ENCODE results near the gene DNHD1.
"Not testable (repeated sequence)": the region's sequence is repeated elsewhere in the genome, so short reads cannot be mapped to it uniquely, and the experiment has no call there.

Gene DNHD1

DNA sequence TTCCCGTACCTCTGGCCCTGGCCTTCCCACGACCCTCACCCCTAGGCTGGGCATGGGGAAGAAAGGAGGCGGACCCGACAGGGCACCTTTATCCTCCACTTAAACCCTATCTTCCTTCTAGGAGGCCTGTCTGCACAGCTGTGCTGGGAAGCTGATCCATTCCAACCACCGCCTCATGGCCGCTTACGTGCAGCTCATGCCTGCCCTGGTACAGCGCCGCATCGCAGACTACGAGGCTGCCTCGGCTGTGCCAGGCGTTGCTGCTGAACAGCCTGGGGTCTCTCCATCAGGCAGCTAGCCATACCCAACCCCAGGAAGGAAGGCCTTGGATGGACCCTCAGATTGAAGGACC is 15.2 kb upstream of the DNHD1 start:
- no peak for DNase-seq

DNA sequence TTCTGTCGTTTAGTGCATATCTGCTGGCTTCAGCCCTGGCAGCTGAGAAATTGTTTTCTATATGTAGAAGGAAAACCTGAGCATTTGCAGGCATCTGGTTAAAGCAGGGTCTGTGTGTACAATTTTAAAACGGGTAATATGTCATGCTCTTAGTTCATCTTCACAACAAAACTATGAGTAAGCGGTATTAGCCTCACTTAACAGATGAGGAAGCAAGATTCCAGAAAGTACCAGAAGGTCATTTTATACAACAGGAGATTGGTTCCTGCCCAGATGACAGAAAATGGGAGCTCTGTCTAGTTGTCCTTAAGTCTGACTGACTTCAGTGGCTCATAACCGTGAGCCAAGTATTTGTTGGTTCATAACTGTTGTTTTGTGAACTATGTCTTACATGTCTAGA is 14.6 kb upstream of the DNHD1 start:
- no peak for DNase-seq

DNA sequence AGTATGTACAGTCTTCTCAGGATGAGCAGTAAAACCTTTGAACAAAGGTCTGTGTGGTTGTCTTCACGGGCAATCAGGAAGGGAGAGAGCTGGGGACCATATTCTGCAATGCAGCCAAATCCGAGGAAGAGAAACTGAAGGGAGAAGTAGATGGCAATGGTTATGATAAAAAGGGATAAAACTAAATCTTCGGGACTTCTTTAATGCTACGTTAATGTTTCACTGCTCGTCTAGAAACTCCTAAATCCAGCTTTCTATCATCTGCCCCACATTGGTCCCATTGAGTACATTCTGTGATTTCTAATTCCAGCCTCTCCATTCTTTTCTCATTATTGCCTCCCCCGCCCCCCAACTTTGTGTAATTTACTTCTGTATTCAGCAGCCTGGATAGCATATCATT is 14.1 kb upstream of the DNHD1 start:
- no peak for DNase-seq

DNA sequence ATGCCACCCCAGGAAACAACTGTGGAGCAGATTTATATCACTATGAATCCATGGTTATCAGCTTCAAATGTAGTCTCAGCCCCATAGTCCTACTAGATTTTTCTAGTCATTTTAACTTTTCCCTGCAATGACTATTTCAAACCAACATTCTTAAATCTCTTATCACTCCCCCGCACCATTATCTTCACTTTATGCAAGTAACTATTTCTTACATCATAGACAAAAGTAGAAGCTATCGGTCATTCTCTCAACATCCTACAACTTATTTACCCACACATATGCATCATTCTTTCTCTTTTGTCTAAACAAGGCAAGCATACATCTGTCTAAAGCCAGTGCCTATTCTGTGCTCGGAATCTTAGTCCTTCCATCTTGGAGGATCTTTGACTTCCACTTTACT is 11.4 kb upstream of the DNHD1 start:
- no peak for DNase-seq

DNA sequence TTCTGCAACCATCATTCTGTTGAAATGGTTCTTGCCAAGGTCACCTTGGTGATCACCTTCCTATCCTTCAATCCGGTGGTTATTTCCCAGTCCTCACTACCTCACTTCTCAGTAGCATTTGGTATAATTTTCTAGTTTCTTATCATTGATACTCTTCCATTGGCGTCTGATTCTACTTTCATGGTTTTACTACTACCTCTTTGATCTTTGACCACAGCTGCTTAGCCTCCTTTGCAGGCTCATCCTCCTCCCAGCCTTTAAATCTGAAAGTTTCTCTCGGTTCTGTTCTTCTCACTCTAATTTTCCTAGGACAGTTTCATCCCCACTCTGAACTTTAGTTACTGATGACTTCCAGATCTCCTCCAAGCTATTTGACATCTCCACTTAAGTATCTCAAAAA is 10.8 kb upstream of the DNHD1 start:
- no peak for DNase-seq

DNA sequence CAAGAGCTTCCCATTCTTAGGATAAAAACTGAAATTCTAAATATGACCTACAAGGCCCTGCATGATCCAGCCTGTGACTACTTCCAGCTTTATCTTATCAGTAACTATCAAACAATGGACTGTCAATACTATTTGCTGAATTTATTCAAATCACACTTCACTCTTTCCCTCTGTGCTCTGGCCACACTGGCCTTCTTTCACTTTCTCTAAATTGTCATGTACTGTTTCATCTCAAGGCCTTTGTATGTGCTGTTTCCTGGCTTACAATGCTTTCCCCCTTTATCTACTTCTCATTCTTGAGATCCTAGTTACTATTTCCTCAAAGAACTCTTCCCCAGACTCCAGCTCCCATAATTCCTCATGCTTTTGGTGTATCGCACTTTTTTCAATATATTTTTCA is 10.1 kb upstream of the DNHD1 start:
- DNase-seq, result no peak

DNA sequence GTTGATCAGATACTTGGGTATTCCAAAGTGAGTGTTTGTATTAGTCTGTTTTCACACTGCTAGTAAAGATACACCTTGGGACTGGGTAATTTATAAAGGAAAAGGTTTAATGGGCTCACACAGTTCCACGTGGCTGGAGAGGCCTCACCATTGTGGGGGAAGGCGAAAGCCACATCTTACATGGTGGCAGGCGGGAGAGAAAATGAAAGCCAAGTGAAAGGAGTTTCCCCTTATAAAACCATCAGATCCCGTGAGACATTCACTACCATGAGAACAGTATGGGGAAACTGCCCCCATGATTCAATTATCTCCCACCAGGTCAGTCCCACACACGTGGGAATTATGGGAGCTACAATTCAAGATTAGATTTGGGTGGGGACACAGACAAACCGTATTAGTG is 8.7 kb upstream of the DNHD1 start:
- no peak for DNase-seq

DNA sequence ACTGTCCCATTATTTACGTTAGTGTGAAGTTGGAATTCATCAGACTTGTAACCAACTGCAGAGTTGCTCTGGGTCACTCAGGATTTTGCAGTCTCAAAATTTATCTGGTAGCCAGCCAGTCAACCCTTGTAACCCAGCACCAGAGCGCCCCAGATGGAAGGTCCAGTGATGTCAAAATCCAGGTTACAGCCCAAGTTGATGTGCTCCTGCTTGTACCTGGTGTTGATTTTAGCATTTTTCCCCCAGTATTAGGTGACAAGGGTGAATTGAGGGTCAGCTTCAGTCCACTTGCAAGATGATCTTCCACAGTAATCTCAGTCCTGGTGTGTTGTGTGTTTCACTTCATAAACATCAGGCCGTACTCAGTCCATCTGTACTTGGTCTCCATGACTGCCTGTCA is 8.3 kb upstream of the DNHD1 start:
- DNase-seq, result no peak

DNA sequence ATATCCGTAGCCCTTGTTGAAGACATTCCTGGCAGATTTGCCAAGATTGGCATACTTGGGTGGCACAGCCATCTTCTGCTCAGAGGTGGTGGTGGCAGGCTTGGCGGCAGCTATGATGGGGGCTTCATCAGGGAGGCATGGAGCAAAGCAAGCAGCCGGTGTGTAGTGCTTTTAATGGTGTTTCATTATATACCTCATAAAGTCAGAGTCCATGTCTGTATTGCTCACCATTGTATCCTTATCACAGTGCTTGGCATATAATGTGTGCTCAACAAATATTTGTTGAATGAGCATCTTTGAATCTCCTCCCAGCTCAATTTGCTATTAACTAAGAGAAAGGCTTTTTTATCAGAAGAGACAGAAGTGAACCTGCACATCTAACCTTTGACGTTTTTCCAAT is 7.8 kb upstream of the DNHD1 start:
- no peak for DNase-seq

DNA sequence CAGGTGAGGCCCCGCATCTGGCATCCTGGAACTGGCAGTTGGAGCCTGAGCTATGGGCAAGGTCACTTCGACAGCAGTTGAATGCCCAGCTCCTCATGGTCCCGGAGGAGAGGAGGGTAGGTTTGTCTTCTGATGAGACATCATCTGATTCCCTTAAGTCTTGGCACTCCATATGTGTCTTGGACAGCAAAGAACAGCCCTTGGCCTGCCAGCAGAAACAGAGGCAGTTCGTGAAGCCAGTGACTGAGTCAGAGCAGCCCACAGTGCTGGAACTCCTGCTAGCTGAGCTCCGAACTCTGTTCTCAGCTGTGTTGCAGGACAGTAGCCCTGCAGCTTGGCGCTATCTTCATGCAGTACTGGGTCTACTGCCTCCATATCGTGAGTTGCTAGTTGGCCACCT is 1.0 kb downstream of the DNHD1 start:
- DNase-seq, result no peak

DNA sequence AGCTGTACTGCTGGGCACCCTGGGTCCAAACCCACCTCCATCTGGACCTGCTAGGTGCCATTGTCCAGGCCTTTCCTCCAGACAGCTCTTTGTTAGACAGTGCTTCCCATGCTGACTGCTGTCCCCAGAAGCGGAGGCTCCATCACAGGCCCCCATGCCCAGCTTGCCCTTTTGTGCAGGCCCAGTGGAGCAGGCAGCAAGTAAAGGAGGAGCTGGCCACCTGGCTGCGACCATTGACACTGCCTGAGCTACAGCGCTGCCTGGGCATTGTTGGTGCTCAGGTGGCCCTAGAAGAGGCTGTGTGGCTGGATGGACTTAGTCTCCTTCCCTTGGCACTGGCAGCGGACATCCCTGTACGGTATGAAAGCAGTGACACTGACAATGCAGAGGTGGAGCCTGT is 1.5 kb downstream of the DNHD1 start:
- no peak for DNase-seq

DNA sequence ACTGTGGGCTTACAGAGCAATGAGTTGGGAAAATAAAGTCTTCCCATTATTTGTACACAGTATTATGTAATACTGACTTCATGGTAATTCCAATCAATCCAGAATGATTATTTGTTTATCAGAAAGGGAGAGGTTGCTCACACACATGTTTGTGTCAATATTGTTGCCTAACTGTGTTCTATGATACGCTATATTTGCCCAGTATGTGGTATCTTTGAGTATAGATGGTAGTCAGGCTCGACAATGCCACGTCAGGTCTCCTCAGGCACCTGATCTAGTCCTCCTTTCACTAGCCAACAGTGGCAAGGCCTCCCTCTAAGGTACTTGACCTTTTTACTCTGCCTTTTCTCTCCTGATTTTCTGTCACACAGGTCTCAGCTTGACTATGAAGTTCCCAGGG is 5.3 kb downstream of the DNHD1 start:
- no peak for DNase-seq

DNA sequence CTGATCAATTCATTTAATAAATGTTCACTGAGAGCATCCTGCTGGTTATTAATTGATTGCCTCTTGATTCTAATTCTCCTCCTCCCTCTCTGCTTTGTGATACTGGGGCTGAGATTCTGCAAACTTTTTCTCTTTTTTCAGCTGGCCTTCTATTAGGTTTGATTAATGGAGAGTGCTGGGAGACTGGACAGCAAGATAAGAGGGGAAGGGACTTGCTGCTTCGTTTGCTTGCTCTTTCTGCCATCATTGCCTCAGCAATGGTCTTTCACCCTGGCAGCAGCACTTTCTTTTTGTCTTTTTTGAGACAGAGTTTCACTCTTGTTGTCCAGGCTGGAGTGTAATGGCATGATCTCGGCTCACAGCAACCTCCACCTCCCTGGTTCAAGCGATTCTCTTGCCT is 7.1 kb downstream of the DNHD1 start:
- DNase-seq, result no peak

DNA sequence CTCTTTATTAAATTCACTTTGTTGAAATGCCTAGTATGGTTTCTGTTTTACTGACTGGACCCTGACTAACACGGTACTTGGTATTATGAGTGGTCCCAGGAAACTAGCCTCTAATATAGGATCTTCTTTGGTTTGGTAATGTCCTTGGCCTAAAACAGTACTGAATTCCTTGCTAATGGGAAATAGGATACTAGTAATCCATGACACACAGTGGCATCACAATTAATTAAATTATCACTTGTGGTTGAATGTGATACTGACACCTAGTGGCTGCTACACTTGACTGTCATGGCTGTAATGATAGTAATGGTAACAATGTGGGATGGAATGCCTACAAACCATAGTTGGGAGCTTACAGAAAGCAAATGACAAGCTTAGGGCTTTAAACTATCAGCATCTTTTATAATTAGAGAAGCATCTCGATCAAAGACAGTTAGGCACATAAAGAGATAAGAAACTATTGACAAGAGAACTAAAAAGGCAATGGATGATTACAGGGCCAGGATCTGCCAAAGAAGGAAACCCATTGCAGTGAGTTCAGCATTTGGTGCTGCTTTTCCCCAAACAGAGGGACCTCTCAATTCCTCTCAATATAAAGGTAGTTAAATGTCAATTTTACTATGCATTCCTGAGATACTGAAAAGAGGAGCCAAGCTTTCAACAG is 8.6 kb downstream of the DNHD1 start:
- DNase-seq, result peak; percentile 61

DNA sequence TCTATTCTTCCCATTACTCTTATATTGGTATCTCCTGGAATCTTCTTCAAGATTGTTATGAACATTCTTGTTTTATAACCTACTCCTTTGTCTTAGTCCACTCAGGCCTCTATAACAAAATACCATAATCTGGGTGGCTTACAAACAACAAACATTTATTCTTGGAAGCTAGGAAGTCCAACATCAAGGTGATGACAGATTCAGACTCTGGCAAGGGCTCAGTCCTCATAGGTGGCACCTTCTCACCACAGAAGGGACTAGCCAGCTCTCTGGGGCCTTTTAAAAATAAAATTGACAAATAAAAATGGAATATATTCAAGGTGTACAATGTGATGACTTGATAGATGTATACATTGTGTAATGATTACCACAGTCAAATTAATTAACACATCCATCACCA is 19.8 kb downstream of the DNHD1 start:
- DNase-seq, result no peak

DNA sequence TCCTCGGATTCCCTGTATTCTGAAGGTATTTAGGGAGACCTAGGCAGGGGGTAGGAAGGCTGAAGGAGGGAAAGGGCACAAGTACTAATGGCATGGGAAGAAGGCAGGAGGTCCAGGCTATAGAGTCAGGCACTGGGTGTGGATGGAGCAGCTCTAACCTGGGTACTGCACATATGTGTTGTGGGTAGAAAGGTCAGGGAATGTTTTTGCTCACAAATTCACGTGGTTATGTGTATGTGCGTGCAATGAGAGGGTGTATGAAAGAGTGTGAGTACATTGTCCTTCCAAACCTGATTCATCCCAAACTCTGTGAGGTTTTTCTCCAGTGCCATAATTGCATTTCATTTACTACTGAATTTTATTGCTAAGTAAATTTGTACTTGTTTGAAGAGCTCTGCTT is 23.2 kb downstream of the DNHD1 start:
- DNase-seq, result no peak

DNA sequence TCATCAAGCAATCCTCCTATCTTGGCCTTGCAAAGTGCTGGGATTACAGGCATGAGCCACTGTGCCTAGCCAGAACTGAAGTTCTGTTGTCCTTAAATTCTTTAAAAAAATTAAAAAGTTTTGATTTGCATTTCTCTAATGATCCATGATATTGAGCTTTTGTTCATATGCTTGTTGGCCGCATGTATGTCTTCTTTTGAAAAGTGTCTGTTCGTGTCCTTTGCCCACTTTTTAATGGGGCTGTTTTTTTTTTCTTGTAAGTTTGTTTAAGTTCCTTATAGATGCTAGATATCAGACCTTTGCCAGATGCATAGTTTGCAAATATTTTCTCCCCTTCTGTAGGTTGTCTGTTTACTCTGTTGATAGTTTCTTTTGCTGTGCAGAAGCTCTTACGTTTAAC is 24.9 kb downstream of the DNHD1 start:
- not testable (repeated sequence) for DNase-seq

DNA sequence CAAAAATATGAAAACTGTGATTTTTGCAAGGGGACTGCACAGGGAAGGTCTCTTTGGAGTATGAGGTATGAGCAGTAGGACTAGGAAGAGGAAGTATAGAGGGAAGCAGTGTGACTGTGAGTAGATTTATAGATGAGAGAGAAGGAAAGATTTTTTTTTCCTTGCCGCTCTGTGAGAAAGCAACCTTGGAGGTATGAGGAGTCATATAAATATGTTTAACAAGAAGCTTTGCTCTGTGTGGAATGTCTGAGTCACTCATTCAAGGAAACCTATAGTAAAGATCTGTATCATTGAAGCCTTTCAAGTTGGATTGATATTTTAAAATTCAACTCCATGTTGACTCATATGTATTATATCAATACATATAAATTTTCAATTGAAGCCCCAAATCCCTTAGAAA is 26.2 kb downstream of the DNHD1 start:
- DNase-seq, result no peak

DNA sequence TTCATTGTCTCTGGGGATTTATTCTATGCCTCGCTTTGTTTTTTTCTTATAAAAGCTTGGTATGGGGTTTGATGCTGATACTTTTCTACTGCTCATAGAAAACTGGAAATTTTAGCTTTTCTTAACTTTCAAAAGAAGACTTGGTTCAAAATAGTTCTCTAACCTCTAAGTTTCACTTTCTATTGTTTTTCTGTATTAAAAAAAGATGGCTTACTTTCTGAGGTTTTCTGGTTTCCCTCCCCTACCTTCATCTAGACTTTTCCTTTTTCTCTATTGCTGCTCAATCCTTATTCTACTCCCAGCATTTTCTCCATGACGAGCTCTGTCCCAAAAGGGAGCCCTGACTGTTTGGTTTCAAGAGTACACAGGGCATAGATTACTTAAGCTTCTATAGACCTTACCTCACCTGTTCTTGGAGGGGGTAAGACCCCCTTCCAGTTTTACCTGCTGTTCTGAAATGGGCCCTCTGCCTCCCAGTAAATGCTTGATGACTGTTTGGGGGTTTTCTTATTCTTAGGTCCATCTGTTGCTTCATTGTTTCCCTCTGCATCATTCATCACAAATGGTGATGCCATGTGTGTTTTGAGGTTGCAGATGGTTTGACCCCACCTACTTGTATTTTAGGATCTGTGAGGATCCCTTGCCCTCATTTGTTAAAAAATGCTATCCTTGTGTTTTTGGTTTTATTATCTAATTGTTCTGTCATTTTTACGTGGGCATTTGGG is 29.5 kb downstream of the DNHD1 start:
- no peak for DNase-seq

DNA sequence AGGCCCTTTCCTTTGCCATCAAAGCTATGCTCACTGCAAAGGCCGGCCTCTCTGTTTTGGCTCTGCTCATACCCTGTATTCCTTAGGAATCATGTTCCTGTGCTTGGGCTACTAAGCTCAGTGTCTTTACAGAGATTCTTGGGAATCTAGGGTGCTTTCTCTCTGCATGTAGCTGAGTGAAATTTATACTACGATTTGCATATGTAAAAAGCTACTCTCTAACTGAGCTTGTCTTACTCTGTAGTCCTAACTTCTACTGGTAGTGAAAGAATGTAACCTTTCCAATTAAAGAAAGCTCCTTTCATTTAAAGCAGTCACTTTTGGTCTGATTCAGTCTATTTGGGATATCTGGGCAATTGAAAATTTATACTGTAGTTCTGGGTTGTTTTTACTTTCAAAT is 32.2 kb downstream of the DNHD1 start:
- DNase-seq, result no peak

DNA sequence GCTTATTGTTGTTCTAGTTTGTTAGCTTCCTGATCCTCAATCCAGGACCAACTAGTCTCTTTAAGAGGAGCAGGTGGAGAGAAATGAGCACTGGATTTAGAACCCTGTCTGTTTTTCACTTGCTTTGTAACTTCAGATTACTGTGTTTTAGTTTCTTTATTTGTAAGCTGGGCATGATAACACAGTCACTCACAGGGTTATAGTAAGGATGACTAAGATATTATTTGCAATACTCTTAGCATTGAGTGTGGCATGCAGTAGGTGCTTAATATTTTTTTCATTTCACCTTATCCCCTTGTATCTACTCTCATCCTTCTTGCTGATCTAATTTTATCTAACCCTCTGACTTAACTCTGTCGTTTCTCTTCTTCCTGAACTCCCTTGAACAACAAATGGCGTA is 33.8 kb downstream of the DNHD1 start:
- DNase-seq, result no peak

DNA sequence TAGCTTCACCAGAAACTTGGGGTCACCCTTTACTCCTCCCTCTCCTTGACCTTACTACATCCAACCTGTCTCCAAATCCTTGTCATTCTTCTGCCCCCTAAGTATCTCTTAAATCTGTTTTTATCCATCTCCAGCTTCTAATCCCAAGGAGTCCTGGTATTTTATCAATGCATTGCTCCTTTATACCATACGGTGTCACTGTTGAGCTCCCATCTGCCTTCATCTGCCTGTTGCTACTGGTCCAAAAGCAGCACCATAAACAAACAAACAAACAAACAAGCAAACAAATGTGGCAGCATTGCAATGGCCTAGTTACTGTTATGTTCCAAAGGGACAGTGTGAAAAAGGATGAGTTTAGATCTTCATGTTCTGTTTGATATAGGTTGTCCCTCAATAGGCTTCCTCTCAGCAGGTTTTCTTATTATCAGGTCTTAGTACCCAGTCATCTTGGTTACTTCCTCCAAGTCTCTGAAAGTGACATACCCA is 34.2 kb downstream of the DNHD1 start:
- DNase-seq, result peak; percentile 23

DNA sequence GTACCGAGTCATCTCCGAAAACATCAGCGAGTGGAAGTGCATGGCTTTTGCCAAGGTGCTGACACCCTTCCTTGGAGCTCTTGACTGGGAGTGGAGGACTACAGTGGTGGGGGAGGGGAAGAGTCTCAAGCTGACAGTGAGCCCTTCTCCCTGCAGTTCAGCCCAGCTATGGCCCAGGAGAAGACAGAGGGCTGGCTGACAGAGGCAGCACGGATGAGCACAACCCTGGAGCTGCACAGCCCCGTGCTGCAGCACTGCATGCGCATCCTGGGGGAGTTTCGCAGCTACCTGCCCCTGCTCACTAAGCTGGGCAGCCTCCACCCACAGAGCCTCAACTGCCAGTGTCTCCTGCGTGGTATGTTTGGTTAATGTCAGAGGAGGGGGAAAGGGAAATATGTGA is 41.4 kb downstream of the DNHD1 start:
- DNase-seq, result no peak

DNA sequence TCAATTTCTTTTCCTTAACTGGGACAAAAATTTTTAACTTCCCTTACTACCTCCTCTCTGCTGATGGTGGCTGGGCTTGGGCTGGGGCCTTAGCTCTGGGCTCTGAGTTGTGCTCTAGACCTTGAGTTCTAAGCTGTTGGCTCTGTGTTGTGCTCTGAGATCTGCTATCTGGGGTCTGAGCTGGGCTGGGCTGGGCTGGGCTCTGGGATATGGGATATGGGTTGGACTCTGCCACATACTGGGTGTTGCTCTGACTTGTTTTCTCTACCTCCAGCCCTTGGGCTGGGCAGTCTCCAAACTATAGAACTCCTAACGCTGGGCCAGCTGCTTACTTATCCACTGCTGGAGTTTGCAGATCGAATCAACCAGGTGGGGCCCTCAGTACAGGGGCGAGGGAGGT is 41.9 kb downstream of the DNHD1 start:
- no peak for DNase-seq

DNA sequence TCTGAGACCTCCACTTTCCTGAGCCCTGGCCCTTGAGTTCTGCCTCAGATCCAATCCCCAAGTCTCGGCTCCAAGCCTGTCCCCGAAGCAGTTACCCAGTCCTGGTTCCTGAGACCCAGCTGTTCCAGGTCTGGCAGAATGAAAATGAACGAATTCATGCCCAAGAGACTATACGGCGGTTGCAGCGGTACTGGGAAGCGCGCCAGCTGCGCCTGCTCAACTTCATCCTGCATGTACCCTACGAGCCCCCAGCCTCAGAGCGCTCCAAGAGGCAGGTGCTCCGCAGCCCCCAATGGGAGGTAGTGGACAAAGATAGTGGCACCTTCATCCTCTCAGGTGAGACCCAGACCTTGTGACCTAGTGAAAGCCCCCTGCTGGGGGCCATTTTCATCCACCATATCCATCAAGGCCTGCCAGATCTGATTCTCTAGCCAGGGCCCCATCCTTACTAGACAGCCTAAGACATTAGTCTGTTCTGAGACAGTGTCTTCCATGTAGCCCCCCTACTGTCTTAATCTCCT is 42.7 kb downstream of the DNHD1 start:
- no peak for DNase-seq

Measured in NCI-H2029 (cell line).